Esophagus squamous epithelium (tissue), 5 donors: ENCODE measurements around the gene BARX2. TPM values are rescaled to one million over a fixed set of nuclear protein-coding genes. Genes with fewer than 3 reads are reported as not detected.

Source experiments
- DNase-seq: peaks from one replicate; lab custom pipeline; 2025; lab: John Stamatoyannopoulos, UW
- H3K27ac ChIP-seq, 4 donors: fragments of 200-600 bp; sonication (generic); one replicate each; pipeline ENCODE4 v1.5.1; 2016 to 2019; ENCODE audit warnings: mild to moderate bottlenecking in 1 of 4
- H3K27me3 ChIP-seq, 4 donors: fragments of 200-600 bp; sonication (generic); 1 replicate in 3 of 4; 2 replicates in 1 of 4; pipeline versions ENCODE4 v1.5.1 to v1.6.0; 2017 to 2021; ENCODE audit warnings: antibody characterized with exemption in 1 of 4
- H3K36me3 ChIP-seq, 3 donors: fragments of 200-600 bp; sonication (generic); one replicate each; pipeline ENCODE4 v1.5.1; 2016 to 2019
- H3K4me1 ChIP-seq, 3 donors: fragments of 200-600 bp; sonication (generic); one replicate each; pipeline ENCODE4 v1.5.1; 2017 to 2019
- H3K4me3 ChIP-seq, 4 donors: fragments of 200-600 bp; sonication (generic); 1 replicate in 3 of 4; 2 replicates in 1 of 4; pipeline ENCODE4 v1.5.1; 2016 to 2019; ENCODE audit warnings: mild to moderate bottlenecking in 2 of 4, moderate library complexity in 1 of 4
- H3K9me3 ChIP-seq, 3 donors: fragments of 200-600 bp; sonication (generic); one replicate each; pipeline ENCODE4 v1.5.1; 2016 to 2019
- CTCF ChIP-seq, 6 experiments: fragments of 450-650 bp in 4 of 6; fragments of 200-600 bp in 2 of 6; sonication (generic) in 2 of 6; IDR thresholded peaks; one replicate each; pipeline ENCODE4 v1.5.1; 2016 to 2019; ENCODE audit warnings: antibody characterized with exemption in 6 of 6, mild to moderate bottlenecking in 4 of 6, moderate library complexity in 4 of 6
- POLR2A ChIP-seq, 4 donors: fragments of 450-650 bp; IDR thresholded peaks; one replicate each; pipeline ENCODE4 v1.6.1; 2017; ENCODE audit warnings: antibody characterized with exemption in 4 of 4, mild to moderate bottlenecking in 4 of 4, moderate library complexity in 3 of 4
- WGBS, 2 donors: methylation state at CpG; one replicate each; pipeline ENCODE4 v1.1.5; 2018; 5-methylcytosine and 5-hydroxymethylcytosine counted together
- intact Hi-C: fragments of 100-400 bp; cut with DNase I; formaldehyde crosslinking; loops from one replicate; pipeline ENCODE4 v1.15.0; 2022
- total RNA-seq, 4 donors: library from RNA; depleted of rRNA; stranded (reverse); fragments of >200 nt; gene quantifications; one replicate each; pipeline ENCODE4 v1.1.0, GENCODE V29; 2016
- donor health status: DM: yes; HTN: yes; CAD: no.

Gene BARX2
- total RNA-seq, 4 donors from 2014 or later: 45.2 to 102 (median 57.6) TPM

GRCh38 chr11:129455756-129456655 lies 80.4 kb downstream of the BARX2 start:
- H3K9me3 ChIP-seq: no peaks in the 10 kb centered on the region
- intact Hi-C loops: no loop called here
- WGBS, 2 donors: 76 to 84% methylated on average over 15 to 17 of the region's 17 CpGs
- TF ChIP-seq POLR2A (IDR thresholded peaks at IDR 0.05) (no peak), CTCF (IDR thresholded peaks at IDR 0.05) (no peak)
- peaks cover 6 to 78% (median 21%) of the 10 kb centered on the region in 3 donors for H3K4me1 ChIP-seq
- H3K4me3 ChIP-seq: no peak overlapping the region
- no peak for DNase-seq
- H3K27me3 ChIP-seq: no peaks in the 10 kb centered on the region
- peak overlapping the region in 3 of 4 donors; percentile 52 to 79 (median 59) for H3K27ac ChIP-seq
- peaks cover 0 to 34% (median 0%) of the 10 kb centered on the region in 3 donors for H3K36me3 ChIP-seq

DNA sequence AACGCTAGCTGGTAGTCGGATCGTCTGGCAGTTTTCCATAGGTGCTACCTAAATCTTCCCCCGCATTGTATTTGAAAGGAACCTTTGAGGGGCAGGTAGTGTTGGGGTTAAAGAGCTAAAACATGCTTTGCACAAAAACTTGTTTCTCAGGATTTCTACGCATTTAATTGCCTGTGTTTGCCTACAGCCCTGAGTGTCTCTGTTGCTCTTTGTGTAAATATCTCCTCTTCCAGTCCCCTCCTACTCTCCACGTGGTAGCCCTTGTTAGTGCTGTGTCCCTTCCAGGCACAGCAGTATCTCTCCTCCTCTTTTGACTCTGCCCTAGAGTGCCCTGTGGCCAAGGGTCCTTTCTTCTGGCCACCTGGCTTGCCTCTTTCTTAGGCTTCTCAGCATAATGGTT lies 81.7 kb downstream of the BARX2 start:
- H3K36me3 ChIP-seq: peaks cover 0 to 21% (median 0%) of the 10 kb centered on the region in 3 donors
- peak overlapping the region; percentile 52 to 79 (median 62) for H3K27ac ChIP-seq
- no peak for DNase-seq
- H3K4me1 ChIP-seq: peaks cover 6 to 65% (median 21%) of the 10 kb centered on the region in 3 donors
- H3K27me3 ChIP-seq: no peaks in the 10 kb centered on the region
- H3K9me3 ChIP-seq: no peaks in the 10 kb centered on the region
- H3K4me3 ChIP-seq: no peak overlapping the region
- TF ChIP-seq POLR2A (IDR thresholded peaks at IDR 0.05) (no peak), CTCF (IDR thresholded peaks at IDR 0.05) (no peak)
- 50 to 56% methylated on average over 5 to 6 of the region's 6 CpGs for WGBS, 2 donors
- intact Hi-C loops: no loop called here

GRCh38 chr11:129458278-129458677 lies 82.6 kb downstream of the BARX2 start:
- TF ChIP-seq CTCF (IDR thresholded peaks at IDR 0.05) (no peak), POLR2A (IDR thresholded peaks at IDR 0.05) (no peak)
- no peaks in the 10 kb centered on the region for H3K27me3 ChIP-seq
- DNase-seq: no peak
- WGBS, 2 donors: 46 to 48% methylated on average over 3 of the region's 3 CpGs
- H3K4me3 ChIP-seq: no peak overlapping the region
- intact Hi-C loops: no loop called here
- peaks cover 0 to 16% (median 0%) of the 10 kb centered on the region in 3 donors for H3K36me3 ChIP-seq
- H3K27ac ChIP-seq: peak overlapping the region; percentile 31 to 79 (median 56)
- peaks cover 6 to 56% (median 21%) of the 10 kb centered on the region in 3 donors for H3K4me1 ChIP-seq
- H3K9me3 ChIP-seq: no peaks in the 10 kb centered on the region

DNA sequence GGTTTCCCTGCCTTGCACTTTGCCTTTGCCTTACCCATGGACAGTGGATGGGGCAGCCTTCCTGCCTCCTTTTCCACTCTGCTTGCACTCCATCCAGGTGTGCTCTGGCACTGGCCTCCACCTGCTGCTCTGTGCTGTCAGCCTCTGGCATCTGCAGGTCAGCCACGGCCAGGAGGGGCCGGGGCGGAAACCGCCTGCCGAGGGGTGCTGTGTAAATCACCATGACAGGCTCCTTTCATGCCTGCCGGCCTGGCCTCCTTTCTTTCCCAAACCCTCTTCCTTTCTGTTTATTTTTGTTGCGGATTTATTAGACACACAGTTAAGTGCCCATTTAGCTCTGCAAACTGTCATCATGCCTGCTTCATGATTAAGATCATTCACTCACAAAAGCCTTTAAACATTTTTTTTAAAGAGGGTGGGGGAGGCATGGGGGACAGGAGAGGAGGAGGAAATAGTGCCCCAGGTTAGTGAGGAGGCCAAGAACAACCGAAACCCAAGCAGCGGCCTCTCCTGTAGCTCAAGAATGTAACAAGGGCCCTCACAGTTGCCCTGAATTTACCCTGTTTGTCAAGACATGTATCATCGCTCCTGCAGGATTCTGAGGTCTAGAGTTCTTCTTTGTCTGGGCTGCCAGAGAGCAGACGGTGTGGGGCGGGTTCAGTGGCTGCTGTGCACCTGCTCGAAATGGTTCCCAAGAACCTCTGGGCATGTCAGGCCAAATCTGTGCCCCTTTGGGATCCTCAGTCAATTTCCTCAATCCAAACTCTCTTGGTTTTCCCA lies 83.3 kb downstream of the BARX2 start:
- TF ChIP-seq CTCF (IDR thresholded peaks at IDR 0.05): no peak
- no peak for TF ChIP-seq POLR2A (IDR thresholded peaks at IDR 0.05)
- DNase-seq: no peak
- peaks cover 0 to 13% (median 0%) of the 10 kb centered on the region in 3 donors for H3K36me3 ChIP-seq
- WGBS, 2 donors: 35 to 66% methylated on average over 8 to 13 of the region's 13 CpGs
- H3K27me3 ChIP-seq: no peaks in the 10 kb centered on the region
- intact Hi-C loops: no loop called here
- H3K4me1 ChIP-seq: peaks cover 6 to 49% (median 17%) of the 10 kb centered on the region in 3 donors
- H3K4me3 ChIP-seq: no peak overlapping the region
- no peaks in the 10 kb centered on the region for H3K9me3 ChIP-seq
- peak overlapping the region; percentile 12 to 79 (median 36) for H3K27ac ChIP-seq
